ENCODE results near the gene CERT1. TPM values are rescaled to one million over a fixed set of nuclear protein-coding genes. Genes with fewer than 3 reads are reported as not detected.
"Not testable (repeated sequence)": the region's sequence is repeated elsewhere in the genome, so short reads cannot be mapped to it uniquely, and the experiment has no call there.

CERT1 gene
- total RNA-seq, 1 donor from 2014 or later, result 45.4 TPM

DNA sequence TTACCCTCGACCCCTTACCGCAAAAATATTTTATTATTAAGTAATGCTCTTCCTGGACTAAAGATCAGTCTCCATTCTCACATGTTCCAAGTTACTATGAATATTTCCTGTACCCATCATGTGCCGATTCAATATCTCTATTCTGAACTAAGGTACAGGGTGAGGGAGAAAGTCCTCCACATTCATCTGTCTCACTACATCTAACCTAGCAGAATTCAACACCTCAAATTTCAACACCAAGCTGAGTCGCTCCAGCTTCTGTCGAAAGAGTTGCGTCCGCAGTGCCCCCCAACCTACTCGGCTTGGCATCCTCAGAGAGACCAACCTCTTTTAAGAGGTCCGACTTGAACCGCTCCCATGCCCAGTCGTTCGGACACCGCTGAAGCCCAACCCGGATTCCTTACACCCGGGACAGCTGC lies 1.0 kb downstream of the CERT1 start:
- TF ChIP-seq, protein P1, sequence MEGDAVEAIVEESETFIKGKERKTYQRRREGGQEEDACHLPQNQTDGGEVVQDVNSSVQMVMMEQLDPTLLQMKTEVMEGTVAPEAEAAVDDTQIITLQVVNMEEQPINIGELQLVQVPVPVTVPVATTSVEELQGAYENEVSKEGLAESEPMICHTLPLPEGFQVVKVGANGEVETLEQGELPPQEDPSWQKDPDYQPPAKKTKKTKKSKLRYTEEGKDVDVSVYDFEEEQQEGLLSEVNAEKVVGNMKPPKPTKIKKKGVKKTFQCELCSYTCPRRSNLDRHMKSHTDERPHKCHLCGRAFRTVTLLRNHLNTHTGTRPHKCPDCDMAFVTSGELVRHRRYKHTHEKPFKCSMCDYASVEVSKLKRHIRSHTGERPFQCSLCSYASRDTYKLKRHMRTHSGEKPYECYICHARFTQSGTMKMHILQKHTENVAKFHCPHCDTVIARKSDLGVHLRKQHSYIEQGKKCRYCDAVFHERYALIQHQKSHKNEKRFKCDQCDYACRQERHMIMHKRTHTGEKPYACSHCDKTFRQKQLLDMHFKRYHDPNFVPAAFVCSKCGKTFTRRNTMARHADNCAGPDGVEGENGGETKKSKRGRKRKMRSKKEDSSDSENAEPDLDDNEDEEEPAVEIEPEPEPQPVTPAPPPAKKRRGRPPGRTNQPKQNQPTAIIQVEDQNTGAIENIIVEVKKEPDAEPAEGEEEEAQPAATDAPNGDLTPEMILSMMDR (IDR thresholded peaks at IDR 0.05; ENCODE audit: partially characterized antibody, unreplicated experiment), result no peak
- no peak for DNase-seq
- H3K4me1 Mint-ChIP-seq (ENCODE audit: low read depth, unreplicated experiment), result peaks cover 19% of the 10 kb centered on the region

GRCh38 chr5:75509956-75510355 lies 1.5 kb downstream of the CERT1 start:
- H3K9me3 Mint-ChIP-seq (ENCODE audit: unreplicated experiment), result peaks cover 11% of the 10 kb centered on the region
- H3K27me3 Mint-ChIP-seq (ENCODE audit: unreplicated experiment), result peaks cover 8% of the 10 kb centered on the region
- peaks cover 19% of the 10 kb centered on the region for H3K4me1 Mint-ChIP-seq (ENCODE audit: low read depth, unreplicated experiment)
- TF ChIP-seq, protein P1 (IDR thresholded peaks at IDR 0.05; ENCODE audit: partially characterized antibody, unreplicated experiment), result no peak
- no peaks in the 10 kb centered on the region for H3K36me3 Mint-ChIP-seq (ENCODE audit: unreplicated experiment)
- no peak for DNase-seq
- peak overlapping the region; percentile 99 for H3K4me3 Mint-ChIP-seq (ENCODE audit: unreplicated experiment)
- H3K27ac Mint-ChIP-seq (ENCODE audit: unreplicated experiment), result peak overlapping the region; percentile 62

More for the DNA sequence above, 1.0 kb downstream of the CERT1 start:
- Mint-ChIP-seq H3K27ac (ENCODE audit: unreplicated experiment) (peak overlapping the region; percentile 84), H3K9me3 (ENCODE audit: unreplicated experiment) (peaks cover 11% of the 10 kb centered on the region), H3K36me3 (ENCODE audit: unreplicated experiment) (no peaks in the 10 kb centered on the region), H3K4me3 (ENCODE audit: unreplicated experiment) (peak overlapping the region; percentile 99), H3K27me3 (ENCODE audit: unreplicated experiment) (peaks cover 8% of the 10 kb centered on the region)

GRCh38 chr5:75509546-75509945 lies 1.9 kb downstream of the CERT1 start:
- H3K27me3 Mint-ChIP-seq (ENCODE audit: unreplicated experiment), result peaks cover 8% of the 10 kb centered on the region

GRCh38 chr5:75507841-75508240 lies 3.6 kb downstream of the CERT1 start:
- H3K36me3 Mint-ChIP-seq (ENCODE audit: unreplicated experiment), result no peaks in the 10 kb centered on the region
- no peak for DNase-seq
- H3K4me3 Mint-ChIP-seq (ENCODE audit: unreplicated experiment), result no peak overlapping the region
- no peak overlapping the region for H3K27ac Mint-ChIP-seq (ENCODE audit: unreplicated experiment)
- TF ChIP-seq, protein P1 (IDR thresholded peaks at IDR 0.05; ENCODE audit: partially characterized antibody, unreplicated experiment), result no peak
- peaks cover 15% of the 10 kb centered on the region for H3K4me1 Mint-ChIP-seq (ENCODE audit: low read depth, unreplicated experiment)
- H3K9me3 Mint-ChIP-seq (ENCODE audit: unreplicated experiment), result peaks cover 11% of the 10 kb centered on the region
- peaks cover 8% of the 10 kb centered on the region for H3K27me3 Mint-ChIP-seq (ENCODE audit: unreplicated experiment)

More at GRCh38 chr5:75509546-75509945, 1.9 kb downstream of the CERT1 start:
- Mint-ChIP-seq H3K4me1 (ENCODE audit: low read depth, unreplicated experiment) (peaks cover 19% of the 10 kb centered on the region), H3K4me3 (ENCODE audit: unreplicated experiment) (peak overlapping the region; percentile 99), H3K36me3 (ENCODE audit: unreplicated experiment) (no peaks in the 10 kb centered on the region), H3K9me3 (ENCODE audit: unreplicated experiment) (peaks cover 11% of the 10 kb centered on the region), H3K27ac (ENCODE audit: unreplicated experiment) (no peak overlapping the region)
- DNase-seq, result no peak
- TF ChIP-seq, protein P1 (IDR thresholded peaks at IDR 0.05; ENCODE audit: partially characterized antibody, unreplicated experiment), result no peak

DNA sequence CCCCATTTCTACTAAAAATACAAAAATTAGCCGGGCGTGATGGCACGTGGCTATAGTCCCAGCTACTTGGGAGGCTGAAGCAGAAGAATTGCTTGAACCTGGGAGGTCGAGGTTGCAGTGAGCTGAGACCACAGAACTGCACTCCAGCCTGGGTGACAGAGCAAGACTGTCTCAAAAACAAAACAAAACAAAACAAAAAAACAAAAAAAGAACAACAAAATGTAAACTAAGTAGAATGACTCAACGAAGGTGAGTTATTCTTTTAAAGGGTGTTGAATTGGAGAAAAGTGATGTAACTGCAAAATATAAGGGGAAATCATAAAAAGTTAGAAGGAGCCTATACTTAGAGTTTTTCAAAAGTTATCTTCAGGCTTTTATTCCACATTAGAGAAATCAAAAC lies 6.3 kb downstream of the CERT1 start:
- H3K4me3 Mint-ChIP-seq (ENCODE audit: unreplicated experiment); H3K36me3 Mint-ChIP-seq (ENCODE audit: unreplicated experiment); H3K9me3 Mint-ChIP-seq (ENCODE audit: unreplicated experiment); H3K27ac Mint-ChIP-seq (ENCODE audit: unreplicated experiment); H3K27me3 Mint-ChIP-seq (ENCODE audit: unreplicated experiment); DNase-seq: not testable (repeated sequence)
- H3K4me1 Mint-ChIP-seq (ENCODE audit: low read depth, unreplicated experiment), result peaks cover 15% of the 10 kb centered on the region

- not testable (repeated sequence) for H3K9me3 Mint-ChIP-seq (ENCODE audit: unreplicated experiment); H3K27me3 Mint-ChIP-seq (ENCODE audit: unreplicated experiment); DNase-seq; H3K27ac Mint-ChIP-seq (ENCODE audit: unreplicated experiment); H3K4me1 Mint-ChIP-seq (ENCODE audit: low read depth, unreplicated experiment); H3K4me3 Mint-ChIP-seq (ENCODE audit: unreplicated experiment)
- peaks cover 17% of the 10 kb centered on the region for H3K36me3 Mint-ChIP-seq (ENCODE audit: unreplicated experiment)
Observed at GRCh38 chr5:75498875-75499274, 12.6 kb downstream of the CERT1 start.

All from glutamatergic neuron (in vitro differentiated cells).